Right forelimb (tissue), 1 donor: ENCODE data around the gene DIS3.
"Not testable (repeated sequence)": the region's sequence is repeated elsewhere in the genome, so short reads cannot be mapped to it uniquely, and the experiment has no call there.

Experiments used
- DNase-seq: peaks from one replicate; pipeline ENCODE4 v3.0.0-alpha.2; 2018

The DIS3 gene

GRCh38 chr13:72745260-72745659 lies 36.4 kb downstream of the DIS3 start:
- DNase-seq: no peak

GRCh38 chr13:72740015-72740414 lies 41.7 kb downstream of the DIS3 start:
- DNase-seq: no peak

- DNase-seq: no peak
Observed at GRCh38 chr13:72737033-72737432, 44.7 kb downstream of the DIS3 start.

GRCh38 chr13:72728290-72728605 lies 53.5 kb downstream of the DIS3 start:
- no peak for DNase-seq

GRCh38 chr13:72727417-72728289 lies 54.0 kb downstream of the DIS3 start, which contains the start of the genes BORA and MZT1:
TSS of gene BORA (plus strand) at chr13:72727923. CDS start at chr13:72728941, 1,018 bp downstream.
TSS of gene MZT1 (minus strand) at chr13:72727629. CDS start at chr13:72727602, 27 bp downstream.
- DNase-seq: peak; percentile 96

- no peak for DNase-seq
Observed at GRCh38 chr13:72726726-72727416, 54.8 kb downstream of the DIS3 start.

GRCh38 chr13:72726185-72726584 lies 55.5 kb downstream of the DIS3 start:
- DNase-seq: not testable (repeated sequence)

GRCh38 chr13:72716776-72717175 lies 64.9 kb downstream of the DIS3 start:
- no peak for DNase-seq
